Heart left ventricle (tissue), 16 donors: Measurements from ENCODE around the gene BRD1. TPM values are rescaled to one million over a fixed set of nuclear protein-coding genes. Genes with fewer than 3 reads are reported as not detected.

Experiments
- ATAC-seq, 4 donors: fragments of 200-7000 bp; cut with Tn5 transposase; one replicate each; pipeline ENCODE4 v1.9.1; 2020 to 2022; ENCODE audit warnings: moderate library complexity in 4 of 4, mild to moderate bottlenecking in 3 of 4, moderate number of reproducible peaks in 1 of 4
- DNase-seq, 5 donors: peaks; one replicate each; pipeline ENCODE4 v3.0.0-alpha.2; 2020
- H3K27ac ChIP-seq, 12 donors: fragments of 200-600 bp; sonication (generic) in 4 of 12; one replicate each; pipeline versions ENCODE4 v1.5.0 to v1.8.0; 2016 to 2022; ENCODE audit warnings: mild to moderate bottlenecking in 2 of 12
- H3K27me3 ChIP-seq, 9 donors: fragments of 200-600 bp; sonication (generic) in 2 of 9; one replicate each; pipeline versions ENCODE4 v1.5.1 to v1.8.0; 2016 to 2022; ENCODE audit warnings: mild to moderate bottlenecking in 3 of 9
- H3K36me3 ChIP-seq, 9 donors: fragments of 200-600 bp; sonication (generic) in 2 of 9; one replicate each; pipeline versions ENCODE4 v1.5.0 to v1.8.0; 2018 to 2022; ENCODE audit warnings: mild to moderate bottlenecking in 2 of 9
- H3K4me1 ChIP-seq, 12 donors: fragments of 200-600 bp; sonication (generic) in 4 of 12; one replicate each; pipeline versions ENCODE4 v1.5.0 to v1.8.0; 2016 to 2022; ENCODE audit warnings: mild to moderate bottlenecking in 3 of 12
- H3K4me3 ChIP-seq, 12 donors: fragments of 200-600 bp; sonication (generic) in 4 of 12; one replicate each; pipeline versions ENCODE4 v1.5.0 to v1.8.0; 2017 to 2022; ENCODE audit warnings: mild to moderate bottlenecking in 9 of 12, moderate library complexity in 4 of 12
- H3K9me3 ChIP-seq, 12 donors: fragments of 200-600 bp; sonication (generic) in 4 of 12; one replicate each; pipeline versions ENCODE4 v1.5.0 to v1.8.0; 2016 to 2022; ENCODE audit warnings: mild to moderate bottlenecking in 1 of 12
- CTCF ChIP-seq, 12 donors: fragments of 200-600 bp; sonication (generic) in 4 of 12; IDR thresholded peaks; one replicate each; pipeline versions ENCODE4 v1.5.0 to v1.8.0; 2018 to 2022; ENCODE audit warnings: antibody characterized with exemption in 12 of 12, mild to moderate bottlenecking in 5 of 12
- POLR2A ChIP-seq, 2 donors: fragments of 450-650 bp; IDR thresholded peaks; one replicate each; pipeline ENCODE4 v1.6.1; 2017; ENCODE audit warnings: antibody characterized with exemption in 2 of 2, mild to moderate bottlenecking in 2 of 2, moderate library complexity in 2 of 2
- WGBS, 4 donors: extraction: QIAGEN DNeasy Blood & Tissue Kit in 2 of 4; methylation state at CpG; one replicate each; pipeline versions ENCODE4 v1.1.5 to v1.1.7; 2013 to 2018; 5-methylcytosine and 5-hydroxymethylcytosine counted together
- intact Hi-C, 10 donors: fragments of 100-400 bp; cut with DNase I; formaldehyde crosslinking; loops; one replicate each; pipeline versions ENCODE4 v1.11.1 to v1.14.2; 2022
- polyA plus RNA-seq, 2 donors: library from polyadenylated mRNA; stranded (reverse); fragments of 200-250 nt; gene quantifications; one replicate each; pipeline ENCODE4 v1.2.3, GENCODE V29; 2013
- total RNA-seq, 9 donors: library from RNA; depleted of rRNA in 2 of 9; stranded (reverse); fragments of >200 nt in 2 of 9; fragmentation: NEBNext Ultra II Directional in 3 of 9; extraction: Animal tissue kit (Norgen Biotek cat#: 25700) in 3 of 9; gene quantifications; one replicate each; pipeline versions ENCODE4 v1.1.0 to v1.2.4, GENCODE V29; 2016 to 2023
- donor health status: ischemic (EF 13 %, LVEDD 7.1; RV severe dilation, severe dysfunction).
- donor health status: healthy with polysubstance abuse.
- donor health status: DM: no; HTN: yes; CAD: no.
- donor health status: DM: no; HTN: no; CAD: no.
- donor health status: ischemic (EF 25% LVEDD 6.9; RV normal size, moderate dysfunction).
- donor health status: ischemic (EF 25% LVEDD 5.7; RV mildly dilated, moderate dysfunction).
- donor health status: healthy.
- donor health status: DM: yes; HTN: yes; CAD: no.
- donor health status: ischemic (EF 35%, LVEDD 5.7; RV mildly dilated, moderate dysfunction).
- donor health status: nonischemic (EF 11% LVEDD 7.7; RV severe dilation, severe dysfunction).
- donor health status: DM: yes; HTN: yes; CAD: no.
- donor health status: PGD.
- donor health status: ischemic (EF 29% LVEDD 5.4; RV normal size, mild dysfunction).
- donor health status: nonischemic (EF 23%, LVEDD 6.1; RV moderate dilation, normal function).

The BRD1 gene
- total and polyA plus RNA-seq, 11 donors, result 12.0 to 27.0 (median 17.2) TPM

GRCh38 chr22:49789289-49790141 is 38.2 kb downstream of the BRD1 start:
- 67 to 76% (median 68%) methylated on average over 22 to 26 of the region's 26 CpGs for WGBS, 4 donors
- no peaks in the 10 kb centered on the region for H3K27me3 ChIP-seq
- peak overlapping the region; percentile 7 to 86 (median 75) for H3K27ac ChIP-seq
- no peaks in the 10 kb centered on the region for H3K9me3 ChIP-seq
- DNase-seq, result peak in 3 of 5 donors; percentile 41 to 70 (median 57)
- no peak for TF ChIP-seq CTCF (IDR thresholded peaks at IDR 0.05)
- no peak for TF ChIP-seq POLR2A (IDR thresholded peaks at IDR 0.05)
- H3K4me1 ChIP-seq, result peaks cover 12 to 75% (median 67%) of the 10 kb centered on the region in 12 donors
- H3K36me3 ChIP-seq, result peaks cover 0 to 75% (median 62%) of the 10 kb centered on the region in 9 donors
- intact Hi-C loops, result loop anchor here in 3 of 10 donors (5.0 to 10.0 kb wide), 3 partner anchors 38 to 125 kb away; partner anchors contain the start of genes ALG12 (in 2 of the 3), BRD1 (in 2 of the 3), CRELD2 (in 2 of the 3) and ZBED4 (in 2 of the 3)
- peak in 3 of 4 donors; percentile 40 to 55 (median 51) for ATAC-seq
- peak overlapping the region in 8 of 12 donors; percentile 1 to 29 (median 14) for H3K4me3 ChIP-seq

GRCh38 chr22:49788504-49788903 is 39.2 kb downstream of the BRD1 start:
- Histone ChIP-seq H3K27me3 (no peaks in the 10 kb centered on the region), H3K4me1 (peaks cover 12 to 75% (median 66%) of the 10 kb centered on the region in 12 donors), H3K36me3 (peaks cover 0 to 75% (median 62%) of the 10 kb centered on the region in 9 donors), H3K4me3 (peak overlapping the region in 5 of 12 donors; percentile 1 to 29 (median 14)), H3K9me3 (no peaks in the 10 kb centered on the region), H3K27ac (peak overlapping the region in 11 of 12 donors; percentile 62 to 86 (median 75))
- intact Hi-C loops, result loop anchor here in 3 of 10 donors (5.0 to 10.0 kb wide), 2 partner anchors 39 to 126 kb away; partner anchors contain the start of genes BRD1 (in 2 of the 3), ALG12 (in 1 of the 3) and CRELD2 (in 1 of the 3)
- ATAC-seq (peak; percentile 57 to 89 (median 68)), DNase-seq (peak; percentile 74 to 87 (median 80))
- 18 to 30% (median 20%) methylated on average over 11 of the region's 11 CpGs for WGBS, 4 donors
- TF ChIP-seq POLR2A (IDR thresholded peaks at IDR 0.05) (no peak), CTCF (IDR thresholded peaks at IDR 0.05) (peak in 1 of 12 donors; percentile 13)

GRCh38 chr22:49787861-49788260 is 39.8 kb downstream of the BRD1 start:
- H3K9me3 ChIP-seq, result no peaks in the 10 kb centered on the region
- intact Hi-C loops, result loop anchor here in 3 of 10 donors (5.0 to 10.0 kb wide), 2 partner anchors 39 to 127 kb away; partner anchors contain the start of genes BRD1 (in 2 of the 3), ALG12 (in 1 of the 3) and CRELD2 (in 1 of the 3)
- H3K4me1 ChIP-seq, result peaks cover 12 to 68% (median 61%) of the 10 kb centered on the region in 12 donors
- WGBS, 4 donors, result 89 to 93% (median 91%) methylated on average over 10 of the region's 10 CpGs
- TF ChIP-seq POLR2A (IDR thresholded peaks at IDR 0.05) (no peak), CTCF (IDR thresholded peaks at IDR 0.05) (no peak)
- no peak overlapping the region for H3K4me3 ChIP-seq
- no peaks in the 10 kb centered on the region for H3K27me3 ChIP-seq
- H3K27ac ChIP-seq, result peak overlapping the region in 3 of 12 donors; percentile 68 to 86 (median 83)
- peaks cover 0 to 75% (median 60%) of the 10 kb centered on the region in 9 donors for H3K36me3 ChIP-seq
- ATAC-seq, result no peak
- no peak for DNase-seq
